Adrenal gland (tissue), 5 donors: ENCODE results near the gene WFDC8.

Experiments used
- POLR2A ChIP-seq, 2 donors: fragments of 450-650 bp; IDR thresholded peaks; one replicate each; pipeline ENCODE4 v1.6.1; 2017; ENCODE audit warnings: antibody characterized with exemption in 2 of 2, mild to moderate bottlenecking in 2 of 2, moderate library complexity in 1 of 2
- TF ChIP-seq, protein P1 (sequence below), 6 experiments: fragments of 450-650 bp in 4 of 6; fragments of 200-600 bp in 2 of 6; sonication (generic) in 1 of 6; IDR thresholded peaks; 1 replicate in 5 of 6; 2 replicates in 1 of 6; pipeline versions ENCODE4 v1.5.1 to v1.8.0; 2016 to 2021; ENCODE audit warnings: antibody characterized with exemption in 6 of 6, mild to moderate bottlenecking in 2 of 6, moderate library complexity in 1 of 6
- donor health status: DM: no; HTN: no; CAD: no.

DNA sequence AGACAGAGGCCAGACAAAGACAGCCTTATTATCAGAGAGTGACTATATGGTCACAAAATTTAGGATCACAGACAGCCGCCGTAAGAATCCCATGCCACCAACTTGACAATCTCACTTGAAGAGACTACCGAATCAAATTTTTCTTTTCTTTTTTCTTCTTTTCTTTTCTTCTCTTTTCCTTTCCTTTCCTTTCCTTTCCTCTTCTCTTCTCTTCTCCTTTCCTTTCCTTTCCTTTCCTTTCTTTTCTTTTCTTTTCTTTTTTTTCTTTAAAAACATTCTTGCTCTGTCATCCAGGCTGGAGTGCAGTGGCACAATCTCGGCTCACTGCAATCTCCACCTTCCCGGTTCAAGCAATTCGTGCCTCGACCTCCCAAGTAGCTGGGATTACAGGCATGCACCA is 30.7 kb downstream of the WFDC8 start:
- TF ChIP-seq, protein P1, sequence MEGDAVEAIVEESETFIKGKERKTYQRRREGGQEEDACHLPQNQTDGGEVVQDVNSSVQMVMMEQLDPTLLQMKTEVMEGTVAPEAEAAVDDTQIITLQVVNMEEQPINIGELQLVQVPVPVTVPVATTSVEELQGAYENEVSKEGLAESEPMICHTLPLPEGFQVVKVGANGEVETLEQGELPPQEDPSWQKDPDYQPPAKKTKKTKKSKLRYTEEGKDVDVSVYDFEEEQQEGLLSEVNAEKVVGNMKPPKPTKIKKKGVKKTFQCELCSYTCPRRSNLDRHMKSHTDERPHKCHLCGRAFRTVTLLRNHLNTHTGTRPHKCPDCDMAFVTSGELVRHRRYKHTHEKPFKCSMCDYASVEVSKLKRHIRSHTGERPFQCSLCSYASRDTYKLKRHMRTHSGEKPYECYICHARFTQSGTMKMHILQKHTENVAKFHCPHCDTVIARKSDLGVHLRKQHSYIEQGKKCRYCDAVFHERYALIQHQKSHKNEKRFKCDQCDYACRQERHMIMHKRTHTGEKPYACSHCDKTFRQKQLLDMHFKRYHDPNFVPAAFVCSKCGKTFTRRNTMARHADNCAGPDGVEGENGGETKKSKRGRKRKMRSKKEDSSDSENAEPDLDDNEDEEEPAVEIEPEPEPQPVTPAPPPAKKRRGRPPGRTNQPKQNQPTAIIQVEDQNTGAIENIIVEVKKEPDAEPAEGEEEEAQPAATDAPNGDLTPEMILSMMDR (IDR thresholded peaks at IDR 0.05): no peak
- no peak for TF ChIP-seq POLR2A (IDR thresholded peaks at IDR 0.05)
